Kidney (tissue), 14 donors: ENCODE results near the gene CACNA1E. TPM values are rescaled to one million over a fixed set of nuclear protein-coding genes. Genes with fewer than 3 reads are reported as not detected.

Experiments
- DNase-seq, 5 donors: peaks; one replicate each; pipeline ENCODE4 v3.0.0-alpha.2; 2013 to 2020
- FAIRE-seq: peaks from 2 replicates; lab custom pipeline; 2012; peaks lifted over from hg19 to GRCh38; lab: Jason Lieb, UNC
- H3K27ac ChIP-seq, 2 donors: one replicate each; pipeline ENCODE4 v1.7.0; 2013; ENCODE audit warnings: low read depth in 2 of 2, low read length in 2 of 2, inconsistent platforms in 1 of 2
- H3K27me3 ChIP-seq: one replicate; pipeline ENCODE4 v1.7.1; 2013; ENCODE audit warnings: low read length, inconsistent platforms; ENCODE audit not compliant: control insufficient read depth, insufficient read depth
- H3K36me3 ChIP-seq, 3 donors: one replicate each; pipeline versions ENCODE4 v1.7.0 to v1.7.1; 2013; ENCODE audit warnings: low read length in 3 of 3, control low read depth in 1 of 3, inconsistent platforms in 1 of 3; ENCODE audit not compliant: insufficient read depth in 3 of 3, control insufficient read depth in 2 of 3
- H3K4me1 ChIP-seq, 3 donors: one replicate each; pipeline versions ENCODE4 v1.7.0 to v1.7.1; 2013; ENCODE audit warnings: low read length in 3 of 3, inconsistent platforms in 1 of 3, low read depth in 1 of 3; ENCODE audit not compliant: control insufficient read depth in 2 of 3, insufficient read depth in 2 of 3
- H3K4me3 ChIP-seq, 3 donors: one replicate each; pipeline versions ENCODE4 v1.7.0 to v1.8.1; 2013; ENCODE audit warnings: low read length in 3 of 3, control low read depth in 1 of 3, inconsistent platforms in 1 of 3
- H3K9ac ChIP-seq, 3 donors: one replicate each; pipeline versions ENCODE4 v1.7.0 to v1.7.1; 2013; ENCODE audit warnings: low read length in 3 of 3, control low read depth in 1 of 3, inconsistent platforms in 1 of 3
- H3K9me3 ChIP-seq, 3 donors: one replicate each; pipeline versions ENCODE4 v1.7.0 to v1.7.1; 2013; ENCODE audit warnings: low read length in 3 of 3, control low read depth in 1 of 3, inconsistent platforms in 1 of 3; ENCODE audit not compliant: control insufficient read depth in 2 of 3, insufficient read depth in 1 of 3
- intact Hi-C: fragments of 100-400 bp; cut with DNase I; formaldehyde crosslinking; loops from one replicate; pipeline ENCODE4 v1.11.1; 2022
- polyA plus RNA-seq: library from polyadenylated mRNA; stranded (reverse); fragments of 350-450 nt; fragmentation: Illumina TruSeq; extraction: RNeasy Lipid Tissue Mini Kit (QIAGEN cat#74804); gene quantifications from one replicate; pipeline ENCODE4 v1.2.3, GENCODE V29; 2014; ENCODE audit warnings: low read depth, low replicate concordance; ENCODE audit not compliant: insufficient read depth
- total RNA-seq: library from RNA; stranded (reverse); fragmentation: NEBNext Ultra II Directional; extraction: Animal tissue kit (Norgen Biotek cat#: 25700); gene quantifications from one replicate; pipeline ENCODE4 v1.2.1, GENCODE V29; 2021
- TF ChIP-seq, protein P1 (sequence below): IDR thresholded peaks from 3 replicates; pipeline ENCODE4 v1.5.1; 2012; ENCODE audit warnings: mild to moderate bottlenecking, moderate library complexity, borderline replicate concordance; ENCODE audit not compliant: insufficient read depth; ENCODE audit errors: extremely low read depth
- donor health status: control.
- donor health status: control.
- donor health status: control.
- donor health status: control.
- donor health status: control.
- donor health status: DM: yes; HTN: yes; CAD: no.
- donor health status: Normal renal cell carcinoma (clear cell type).

Gene CACNA1E
- total and polyA plus RNA-seq, 2 donors from 2014 or later = 0.19 TPM

DNA sequence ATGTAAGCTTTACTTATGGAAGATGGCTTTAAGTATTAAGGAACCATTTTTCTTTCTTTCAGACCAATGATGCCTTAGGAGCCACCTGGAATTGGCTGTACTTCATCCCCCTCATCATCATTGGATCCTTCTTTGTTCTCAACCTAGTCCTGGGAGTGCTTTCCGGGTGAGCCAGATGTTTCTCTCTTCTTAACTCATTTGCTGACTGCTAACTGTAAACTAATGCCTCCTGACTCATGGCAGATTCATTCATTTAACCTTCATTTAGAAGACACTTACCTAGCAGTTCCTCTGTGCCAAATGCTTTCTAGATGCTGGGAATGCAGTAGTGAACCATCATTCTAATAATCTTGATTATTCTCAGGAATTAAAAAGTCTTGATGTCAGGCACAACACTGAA lies 168.0 kb downstream of the CACNA1E start:
- TF ChIP-seq, protein P1, sequence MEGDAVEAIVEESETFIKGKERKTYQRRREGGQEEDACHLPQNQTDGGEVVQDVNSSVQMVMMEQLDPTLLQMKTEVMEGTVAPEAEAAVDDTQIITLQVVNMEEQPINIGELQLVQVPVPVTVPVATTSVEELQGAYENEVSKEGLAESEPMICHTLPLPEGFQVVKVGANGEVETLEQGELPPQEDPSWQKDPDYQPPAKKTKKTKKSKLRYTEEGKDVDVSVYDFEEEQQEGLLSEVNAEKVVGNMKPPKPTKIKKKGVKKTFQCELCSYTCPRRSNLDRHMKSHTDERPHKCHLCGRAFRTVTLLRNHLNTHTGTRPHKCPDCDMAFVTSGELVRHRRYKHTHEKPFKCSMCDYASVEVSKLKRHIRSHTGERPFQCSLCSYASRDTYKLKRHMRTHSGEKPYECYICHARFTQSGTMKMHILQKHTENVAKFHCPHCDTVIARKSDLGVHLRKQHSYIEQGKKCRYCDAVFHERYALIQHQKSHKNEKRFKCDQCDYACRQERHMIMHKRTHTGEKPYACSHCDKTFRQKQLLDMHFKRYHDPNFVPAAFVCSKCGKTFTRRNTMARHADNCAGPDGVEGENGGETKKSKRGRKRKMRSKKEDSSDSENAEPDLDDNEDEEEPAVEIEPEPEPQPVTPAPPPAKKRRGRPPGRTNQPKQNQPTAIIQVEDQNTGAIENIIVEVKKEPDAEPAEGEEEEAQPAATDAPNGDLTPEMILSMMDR = no peak
- intact Hi-C loops = no loop called here
- H3K9me3 ChIP-seq = no peaks in the 10 kb centered on the region

GRCh38 chr1:181655756-181656155 lies 172.4 kb downstream of the CACNA1E start:
- H3K27ac ChIP-seq = no peak overlapping the region
- no peaks in the 10 kb centered on the region for H3K4me1 ChIP-seq
- no peak for DNase-seq
- TF ChIP-seq, protein P1 = no peak
- H3K4me3 ChIP-seq = no peak overlapping the region
- H3K27me3 ChIP-seq = no peaks in the 10 kb centered on the region
- intact Hi-C loops = no loop called here
- no peak overlapping the region for H3K9ac ChIP-seq
- FAIRE-seq = no peak
- no peaks in the 10 kb centered on the region for H3K36me3 ChIP-seq
- no peaks in the 10 kb centered on the region for H3K9me3 ChIP-seq

More for the DNA sequence above, 168.0 kb downstream of the CACNA1E start:
- Histone ChIP-seq H3K36me3 (no peaks in the 10 kb centered on the region), H3K27ac (no peak overlapping the region), H3K27me3 (no peaks in the 10 kb centered on the region), H3K9ac (no peak overlapping the region), H3K4me1 (no peaks in the 10 kb centered on the region), H3K4me3 (no peak overlapping the region)
- FAIRE-seq = no peak
- DNase-seq = no peak

DNA sequence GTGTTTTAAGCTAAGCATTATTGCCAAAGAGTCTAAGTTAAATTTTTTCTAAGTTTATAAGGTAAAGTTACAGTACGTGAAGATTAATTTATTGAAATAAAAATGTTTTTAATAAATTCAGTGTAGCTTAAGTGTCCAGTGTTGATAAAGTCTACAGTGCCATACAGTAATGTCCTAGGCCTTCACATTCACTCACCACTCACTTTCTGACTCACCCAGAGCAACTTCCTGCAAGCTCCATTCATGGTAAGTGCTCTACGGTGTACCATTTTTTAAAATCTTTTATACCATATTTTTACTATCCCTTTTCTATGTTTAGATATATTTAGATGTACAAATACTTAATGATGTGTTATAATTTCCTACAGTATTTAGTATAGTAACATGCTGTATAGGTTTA lies 173.2 kb downstream of the CACNA1E start:
- H3K4me1 ChIP-seq = no peaks in the 10 kb centered on the region
- H3K4me3 ChIP-seq = no peak overlapping the region
- no peak for FAIRE-seq
- H3K9me3 ChIP-seq = no peaks in the 10 kb centered on the region
- TF ChIP-seq, protein P1 = no peak
- intact Hi-C loops = no loop called here
- no peak overlapping the region for H3K9ac ChIP-seq
- no peak overlapping the region for H3K27ac ChIP-seq
- no peaks in the 10 kb centered on the region for H3K36me3 ChIP-seq
- no peaks in the 10 kb centered on the region for H3K27me3 ChIP-seq
- DNase-seq = no peak

GRCh38 chr1:181658581-181658980 lies 175.3 kb downstream of the CACNA1E start:
- DNase-seq (no peak), FAIRE-seq (no peak)
- Histone ChIP-seq H3K4me3 (no peak overlapping the region), H3K4me1 (no peaks in the 10 kb centered on the region), H3K27me3 (no peaks in the 10 kb centered on the region), H3K9ac (no peak overlapping the region), H3K9me3 (no peaks in the 10 kb centered on the region), H3K27ac (no peak overlapping the region), H3K36me3 (no peaks in the 10 kb centered on the region)
- intact Hi-C loops = no loop called here
- TF ChIP-seq, protein P1 = no peak
